Peyer's patch (tissue), 4 donors: ENCODE data around the gene ZNF569. TPM values are rescaled to one million over a fixed set of nuclear protein-coding genes. Genes with fewer than 3 reads are reported as not detected.
A peak's percentile ranks its signal among the peaks of the same experiment; 100 is the strongest.

Experiments used
- DNase-seq, 3 donors: peaks; one replicate each; pipeline ENCODE4 v3.0.0-alpha.2; 2017 to 2019
- H3K27ac ChIP-seq, 4 donors: fragments of 200-600 bp; sonication (generic); one replicate each; pipeline ENCODE4 v1.5.1; 2016 to 2019
- H3K27me3 ChIP-seq, 2 donors: fragments of 200-600 bp; sonication (generic); one replicate each; pipeline ENCODE4 v1.5.1; 2019
- H3K36me3 ChIP-seq, 3 donors: fragments of 200-600 bp; sonication (generic); one replicate each; pipeline ENCODE4 v1.5.1; 2016 to 2019
- H3K4me1 ChIP-seq, 4 donors: fragments of 200-600 bp; sonication (generic); one replicate each; pipeline ENCODE4 v1.5.1; 2016 to 2019
- H3K4me3 ChIP-seq, 4 donors: fragments of 200-600 bp; sonication (generic); 1 replicate in 3 of 4; 2 replicates in 1 of 4; pipeline ENCODE4 v1.5.1; 2016 to 2019; ENCODE audit warnings: mild to moderate bottlenecking in 1 of 4
- H3K9me3 ChIP-seq, 4 donors: fragments of 200-600 bp; sonication (generic); one replicate each; pipeline ENCODE4 v1.5.1; 2016 to 2019; ENCODE audit warnings: mild to moderate bottlenecking in 1 of 4
- CTCF ChIP-seq, 6 experiments: fragments of 450-650 bp in 4 of 6; fragments of 200-600 bp in 2 of 6; sonication (generic) in 1 of 6; IDR thresholded peaks; one replicate each; pipeline ENCODE4 v1.5.1; 2017 to 2019; ENCODE audit warnings: antibody characterized with exemption in 6 of 6, mild to moderate bottlenecking in 3 of 6, moderate library complexity in 1 of 6
- POLR2A ChIP-seq, 2 donors: fragments of 450-650 bp; IDR thresholded peaks; one replicate each; pipeline ENCODE4 v1.5.1; 2017; ENCODE audit warnings: antibody characterized with exemption in 2 of 2, mild to moderate bottlenecking in 2 of 2, moderate library complexity in 2 of 2
- total RNA-seq, 4 donors: library from RNA; depleted of rRNA; stranded (reverse); fragments of >200 nt; gene quantifications; one replicate each; pipeline ENCODE4 v1.1.0, GENCODE V29; 2016

Gene ZNF569
- total RNA-seq, 4 donors from 2014 or later, result 1.1 to 3.5 (median 1.4) TPM

DNA sequence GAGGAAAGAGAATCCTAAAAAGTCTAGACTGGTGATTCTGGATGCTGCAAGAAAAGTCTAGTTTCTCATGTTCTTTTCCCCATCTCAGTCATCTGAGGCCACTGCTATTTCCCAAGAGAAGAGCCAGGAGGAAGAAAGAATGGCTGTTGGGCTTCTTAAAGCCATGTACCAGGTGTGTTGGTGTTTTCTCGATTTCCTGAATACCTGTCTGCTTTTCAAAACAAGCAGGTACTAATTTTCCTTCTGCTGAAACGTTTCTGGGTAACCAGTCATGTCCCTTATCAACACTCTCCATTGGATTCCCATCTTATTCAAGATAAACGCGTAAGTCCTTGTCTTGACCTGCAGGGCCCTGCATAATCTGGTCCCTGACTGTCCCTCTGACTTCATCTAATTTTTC lies 3.0 kb upstream of the ZNF569 start:
- TF ChIP-seq POLR2A (IDR thresholded peaks at IDR 0.05), result no peak
- no peak for TF ChIP-seq CTCF (IDR thresholded peaks at IDR 0.05)
- peaks cover 0 to 30% (median 0%) of the 10 kb centered on the region in 4 donors for H3K9me3 ChIP-seq
- H3K4me3 ChIP-seq, result peak overlapping the region in 1 of 4 donors; percentile 65
- no peak overlapping the region for H3K27ac ChIP-seq
- H3K4me1 ChIP-seq, result peaks cover 0 to 10% (median 5%) of the 10 kb centered on the region in 4 donors
- DNase-seq, result no peak
- H3K27me3 ChIP-seq, result no peaks in the 10 kb centered on the region
- H3K36me3 ChIP-seq, result peaks cover 0 to 9% (median 0%) of the 10 kb centered on the region in 3 donors

GRCh38 chr19:37468961-37469777 lies 1.9 kb upstream of the ZNF569 start, which contains the start of gene ZNF570:
ZNF570 (plus strand) TSS chr19:37469356; CDS start chr19:37470355, 999 bp downstream.
- Histone ChIP-seq H3K9me3 (peaks cover 0 to 28% (median 0%) of the 10 kb centered on the region in 4 donors), H3K27me3 (no peaks in the 10 kb centered on the region), H3K36me3 (peaks cover 0 to 9% (median 0%) of the 10 kb centered on the region in 3 donors), H3K4me1 (peaks cover 0 to 10% (median 5%) of the 10 kb centered on the region in 4 donors), H3K27ac (peak within 1 kb of the TSS; percentile 74 to 95 (median 94)), H3K4me3 (peak within 1 kb of the TSS; percentile 57 to 77 (median 68))
- peak; percentile 88 to 95 (median 91) for DNase-seq
- peak; percentile 23 to 30 for TF ChIP-seq POLR2A (IDR thresholded peaks at IDR 0.05)
- peak in 2 of 6 experiments; percentile 2 to 7 for TF ChIP-seq CTCF (IDR thresholded peaks at IDR 0.05)

DNA sequence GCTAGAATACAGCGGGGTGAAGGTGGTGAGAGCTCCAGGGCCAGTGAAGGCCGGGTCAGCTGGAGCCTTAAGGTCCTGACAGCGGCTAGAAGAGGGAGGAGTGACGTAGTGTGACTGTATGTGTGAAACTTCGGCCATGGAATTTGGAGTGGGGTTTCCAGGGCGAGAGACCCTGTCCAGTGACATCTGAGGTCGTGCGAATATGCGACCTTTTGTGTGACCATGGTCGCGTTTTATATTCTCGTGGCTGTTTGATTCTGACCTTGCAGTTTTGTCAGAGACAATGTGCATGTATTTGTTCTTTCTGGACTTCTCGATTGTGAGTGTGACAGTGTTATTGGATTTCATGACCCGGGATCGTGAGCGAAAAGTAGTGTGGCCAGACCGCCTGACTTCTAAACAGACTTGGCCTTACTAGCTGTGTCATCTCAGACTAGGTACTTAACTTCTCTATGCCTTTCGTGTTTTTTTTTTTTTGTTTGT lies 405 bp upstream of the ZNF569 start:
- H3K27me3 ChIP-seq, result no peaks in the 10 kb centered on the region
- H3K4me3 ChIP-seq, result peak overlapping the region; percentile 54 to 88 (median 72)
- H3K36me3 ChIP-seq, result peaks cover 0 to 10% (median 0%) of the 10 kb centered on the region in 3 donors
- H3K9me3 ChIP-seq, result peaks cover 0 to 15% (median 0%) of the 10 kb centered on the region in 4 donors
- peaks cover 0 to 10% (median 5%) of the 10 kb centered on the region in 4 donors for H3K4me1 ChIP-seq
- TF ChIP-seq CTCF (IDR thresholded peaks at IDR 0.05) (no peak), POLR2A (IDR thresholded peaks at IDR 0.05) (no peak)
- H3K27ac ChIP-seq, result peak overlapping the region; percentile 75 to 95 (median 82)
- no peak for DNase-seq

DNA sequence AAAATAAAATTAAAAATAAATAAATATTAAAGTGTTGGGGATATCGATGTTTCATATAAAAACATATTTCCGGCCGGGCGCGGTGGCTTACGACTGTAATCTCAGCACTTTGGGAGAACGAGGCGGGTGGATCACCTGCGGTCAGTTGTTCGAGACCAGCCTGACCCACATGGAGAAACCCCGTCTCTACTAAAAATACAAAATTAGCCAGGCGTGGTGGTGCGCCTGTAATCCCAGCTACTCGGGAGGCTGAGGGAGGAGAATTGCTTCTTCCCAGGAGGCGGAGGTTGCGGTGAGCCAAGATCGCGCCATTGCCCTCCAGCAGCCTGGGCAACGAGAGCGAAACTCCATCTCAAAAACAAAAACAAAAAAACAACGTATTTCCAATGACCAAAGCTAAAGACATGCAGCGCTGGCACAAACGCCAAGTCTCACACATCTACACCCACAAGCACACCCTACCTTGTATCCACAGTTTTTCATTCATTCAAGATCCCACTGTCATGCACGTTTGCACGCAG lies 907 bp downstream of the ZNF569 start:
- H3K27me3 ChIP-seq, result no peaks in the 10 kb centered on the region
- TF ChIP-seq CTCF (IDR thresholded peaks at IDR 0.05) (no peak), POLR2A (IDR thresholded peaks at IDR 0.05) (no peak)
- DNase-seq, result peak in 1 of 3 donors; percentile 17

DNA sequence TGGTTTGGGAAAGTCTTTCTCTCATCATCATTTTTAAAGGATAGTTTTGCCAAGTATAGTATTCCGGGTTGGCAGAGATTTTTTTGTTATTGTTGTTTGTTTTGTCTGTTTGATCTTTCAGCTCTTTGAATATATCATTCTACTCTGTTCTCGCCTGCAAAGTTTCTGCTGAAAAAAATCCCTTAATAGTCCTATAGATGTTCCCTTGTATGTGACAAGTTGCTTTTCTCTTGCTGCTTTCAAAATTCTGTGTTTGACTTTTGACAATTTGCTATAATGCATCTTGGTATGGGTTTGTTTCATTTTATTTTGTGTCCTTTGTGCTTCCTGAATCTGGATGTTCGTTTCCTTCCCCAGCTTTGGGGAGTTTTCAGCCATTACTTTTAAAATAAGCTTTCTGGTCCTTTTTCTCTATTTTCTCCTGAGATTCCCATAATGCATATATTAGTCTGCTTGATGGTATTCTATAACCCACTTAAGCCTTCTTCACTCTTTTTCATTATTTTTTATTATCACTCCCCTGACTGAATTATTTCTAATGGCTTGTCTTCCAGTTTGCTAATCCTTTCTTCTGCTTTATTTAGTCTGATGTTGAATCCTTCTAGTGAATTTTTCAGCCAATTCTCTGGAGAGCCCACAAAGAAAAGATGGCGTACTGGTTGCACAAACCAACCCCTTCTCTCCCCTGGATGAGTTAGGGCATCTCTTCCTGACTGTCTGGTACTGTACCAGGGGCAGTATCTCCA lies 14.6 kb downstream of the ZNF569 start:
- H3K36me3 ChIP-seq, result peaks cover 0 to 7% (median 0%) of the 10 kb centered on the region in 3 donors
- H3K27me3 ChIP-seq, result no peaks in the 10 kb centered on the region
- H3K4me3 ChIP-seq, result no peak overlapping the region
- TF ChIP-seq CTCF (IDR thresholded peaks at IDR 0.05) (no peak), POLR2A (IDR thresholded peaks at IDR 0.05) (no peak)
- DNase-seq, result no peak
- peaks cover 0 to 84% (median 19%) of the 10 kb centered on the region in 4 donors for H3K9me3 ChIP-seq
- no peak overlapping the region for H3K27ac ChIP-seq
- no peaks in the 10 kb centered on the region for H3K4me1 ChIP-seq

More for the DNA sequence above, 907 bp downstream of the ZNF569 start:
- H3K27ac ChIP-seq, result peak overlapping the region; percentile 75 to 95 (median 82)
- peak overlapping the region; percentile 54 to 88 (median 72) for H3K4me3 ChIP-seq
- H3K4me1 ChIP-seq, result peaks cover 0 to 10% (median 5%) of the 10 kb centered on the region in 4 donors
- H3K9me3 ChIP-seq, result peaks cover 0 to 14% (median 2%) of the 10 kb centered on the region in 4 donors
- peaks cover 0 to 13% (median 0%) of the 10 kb centered on the region in 3 donors for H3K36me3 ChIP-seq
